ENCODE data around the gene LHX3. TPM values are rescaled to one million over a fixed set of nuclear protein-coding genes. Genes with fewer than 3 reads are reported as not detected.

LHX3 gene
- total and polyA plus RNA-seq, 2 donors (not counting 1 experiment from before 2014, with no cell fraction given): 0.07 to 0.30 TPM

DNA sequence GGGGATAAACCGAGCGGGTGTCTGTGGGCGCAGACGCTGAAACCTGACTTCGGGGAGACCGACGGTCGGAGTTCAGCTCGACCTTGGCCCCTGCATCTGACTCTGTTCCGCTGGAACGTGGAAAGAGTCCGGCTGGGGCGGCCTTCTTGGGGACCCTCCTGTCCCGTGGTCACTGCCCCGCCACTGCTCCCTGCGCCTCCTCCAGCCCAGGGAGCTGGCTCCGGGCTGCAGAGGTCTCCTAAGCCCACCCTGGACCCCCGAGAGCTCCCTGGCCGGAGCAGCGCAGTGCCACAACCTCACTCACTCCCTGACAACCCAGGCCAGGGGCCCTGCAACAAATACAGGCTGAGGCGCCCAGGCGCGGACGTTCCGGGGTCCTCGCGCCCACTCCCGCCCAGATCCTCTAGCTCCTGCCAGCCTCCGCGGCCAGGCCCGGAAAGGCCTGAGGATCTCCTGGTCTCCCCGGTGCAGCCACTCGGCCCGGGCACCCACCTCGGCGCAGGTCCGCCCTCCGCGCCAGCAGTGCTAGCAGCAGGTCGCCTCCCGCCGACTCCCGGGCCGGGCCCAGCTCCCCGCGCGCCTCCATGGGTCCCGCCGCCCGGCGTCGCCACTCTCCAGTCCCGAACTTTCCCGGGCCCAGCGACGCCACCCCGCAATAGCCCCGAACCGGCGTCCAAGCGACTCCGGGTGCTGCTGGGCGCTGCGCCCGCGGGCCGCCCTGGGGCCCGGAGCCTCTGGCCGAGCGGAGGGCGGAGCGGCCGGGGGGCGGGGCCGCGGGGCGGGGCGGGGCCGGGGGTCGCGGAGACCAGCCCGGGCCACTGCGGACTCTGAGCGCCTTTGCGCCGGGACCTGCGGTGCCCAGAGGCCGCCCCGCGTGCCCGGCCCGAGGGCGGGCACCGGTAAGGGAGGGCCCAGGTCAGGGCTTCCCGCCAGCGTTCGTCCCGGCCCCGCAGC, 2.2 kb downstream of the LHX3 start:
- H3K27ac ChIP-seq (ENCODE audit: low read length in 2 of 2): no peak overlapping the region
- Mint-ChIP-seq H3K4me1 (peaks cover 29% of the 10 kb centered on the region), H3K4me3 (no peak overlapping the region), H3K27me3 (peaks cover 17% of the 10 kb centered on the region), H3K27ac (no peak overlapping the region), H3K9me3 (ENCODE audit: insufficient read depth) (no peaks in the 10 kb centered on the region)
- ATAC-seq (ENCODE audit: low read depth): no peak
- H2AFZ ChIP-seq (ENCODE audit: insufficient read depth, low read depth, low read length, poor library complexity, severe bottlenecking): no peak overlapping the region
- TF ChIP-seq, protein P1, sequence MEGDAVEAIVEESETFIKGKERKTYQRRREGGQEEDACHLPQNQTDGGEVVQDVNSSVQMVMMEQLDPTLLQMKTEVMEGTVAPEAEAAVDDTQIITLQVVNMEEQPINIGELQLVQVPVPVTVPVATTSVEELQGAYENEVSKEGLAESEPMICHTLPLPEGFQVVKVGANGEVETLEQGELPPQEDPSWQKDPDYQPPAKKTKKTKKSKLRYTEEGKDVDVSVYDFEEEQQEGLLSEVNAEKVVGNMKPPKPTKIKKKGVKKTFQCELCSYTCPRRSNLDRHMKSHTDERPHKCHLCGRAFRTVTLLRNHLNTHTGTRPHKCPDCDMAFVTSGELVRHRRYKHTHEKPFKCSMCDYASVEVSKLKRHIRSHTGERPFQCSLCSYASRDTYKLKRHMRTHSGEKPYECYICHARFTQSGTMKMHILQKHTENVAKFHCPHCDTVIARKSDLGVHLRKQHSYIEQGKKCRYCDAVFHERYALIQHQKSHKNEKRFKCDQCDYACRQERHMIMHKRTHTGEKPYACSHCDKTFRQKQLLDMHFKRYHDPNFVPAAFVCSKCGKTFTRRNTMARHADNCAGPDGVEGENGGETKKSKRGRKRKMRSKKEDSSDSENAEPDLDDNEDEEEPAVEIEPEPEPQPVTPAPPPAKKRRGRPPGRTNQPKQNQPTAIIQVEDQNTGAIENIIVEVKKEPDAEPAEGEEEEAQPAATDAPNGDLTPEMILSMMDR (IDR thresholded peaks at IDR 0.05): no peak
- peak; percentile 72 for TF ChIP-seq EZH2 (IDR thresholded peaks at IDR 0.05; ENCODE audit: borderline replicate concordance, insufficient read depth, low read depth, low read length, poor library complexity, severe bottlenecking)
- peaks cover 0 to 65% (median 43%) of the 10 kb centered on the region in 4 experiments for H3K27me3 ChIP-seq (replicated peaks in 1 of 4; ENCODE audit: control extremely low read depth in 1 of 4, control insufficient read depth in 3 of 4, insufficient read depth in 4 of 4, low read length in 3 of 4)
- ChIA-PET CTCF (interaction anchor here (0.6 kb wide), 1 partner anchor 13 kb away, joined by 3 read pairs; no protein-coding TSS in a partner anchor), POLR2A (interaction anchor here (0.8 kb wide), 1 partner anchor 23 kb away, joined by 3 read pairs; no protein-coding TSS in a partner anchor)
- no peak overlapping the region for H3K9ac ChIP-seq (ENCODE audit: low read length)
- H3K4me1 ChIP-seq (ENCODE audit: control insufficient read depth in 2 of 2, insufficient read depth in 2 of 2, low read length in 2 of 2): peaks cover 30 to 31% of the 10 kb centered on the region in 2 donors
- 19% methylated on average over 99 of the region's 99 CpGs for WGBS (ENCODE audit: insufficient coverage)
- no peaks in the 10 kb centered on the region for H3K79me2 ChIP-seq (ENCODE audit: control insufficient read depth, insufficient read depth, low read length)
- H3K4me3 ChIP-seq (ENCODE audit: control extremely low read depth in 1 of 5, extremely low read depth in 1 of 5, insufficient read depth in 1 of 5, low read depth in 2 of 5, low read length in 4 of 5): no peak overlapping the region
- intact Hi-C loops (cut with micrococcal nuclease): no loop called here
- peaks cover 0 to 5% of the 10 kb centered on the region in 2 experiments for H3K36me3 ChIP-seq (replicated peaks in 1 of 2; ENCODE audit: control extremely low read depth in 1 of 2, control insufficient read depth in 1 of 2, extremely low read depth in 1 of 2, insufficient read depth in 2 of 2, low read length in 1 of 2)
- peak overlapping the region; percentile 22 for H3K4me2 ChIP-seq (replicated peaks; ENCODE audit: low read depth, low read length, poor library complexity, severe bottlenecking)
- H4K20me1 ChIP-seq (ENCODE audit: control insufficient read depth, insufficient read depth, low read length, poor library complexity, severe bottlenecking): peaks cover 48% of the 10 kb centered on the region
- no peak for DNase-seq
- peaks cover 0 to 57% (median 0%) of the 10 kb centered on the region in 3 donors for H3K9me3 ChIP-seq (ENCODE audit: control extremely low read depth in 1 of 3, control insufficient read depth in 2 of 3, insufficient read depth in 1 of 3, low read length in 2 of 3)

Data from B cell (primary cell).